ENCODE data around the gene CSNK1E.

DNA sequence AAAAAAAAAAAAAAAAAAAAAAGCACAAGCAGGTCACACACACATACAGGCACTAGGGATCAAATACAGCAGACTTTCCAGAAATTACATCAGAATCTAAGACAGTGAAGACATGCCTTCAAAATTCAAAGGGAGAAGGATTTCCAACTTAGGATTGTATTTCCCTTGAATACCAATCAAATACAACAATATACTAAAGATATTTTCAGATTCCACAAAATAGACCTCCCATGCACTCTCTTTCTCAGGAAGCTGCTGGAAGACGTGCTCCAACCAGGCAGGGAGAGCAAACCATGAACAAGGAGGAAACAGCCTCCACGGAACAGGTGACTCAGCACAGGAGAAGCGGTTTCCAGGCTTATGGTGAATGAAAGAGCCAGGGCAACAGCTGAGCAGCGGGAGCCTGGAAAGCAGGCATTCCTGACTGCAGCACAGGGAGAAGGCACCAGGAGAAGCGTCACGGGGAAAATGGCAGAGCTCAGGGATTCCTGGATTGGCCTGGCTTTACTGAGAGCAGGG, 76.4 kb downstream of the CSNK1E start:
- TF ChIP-seq, protein P1, sequence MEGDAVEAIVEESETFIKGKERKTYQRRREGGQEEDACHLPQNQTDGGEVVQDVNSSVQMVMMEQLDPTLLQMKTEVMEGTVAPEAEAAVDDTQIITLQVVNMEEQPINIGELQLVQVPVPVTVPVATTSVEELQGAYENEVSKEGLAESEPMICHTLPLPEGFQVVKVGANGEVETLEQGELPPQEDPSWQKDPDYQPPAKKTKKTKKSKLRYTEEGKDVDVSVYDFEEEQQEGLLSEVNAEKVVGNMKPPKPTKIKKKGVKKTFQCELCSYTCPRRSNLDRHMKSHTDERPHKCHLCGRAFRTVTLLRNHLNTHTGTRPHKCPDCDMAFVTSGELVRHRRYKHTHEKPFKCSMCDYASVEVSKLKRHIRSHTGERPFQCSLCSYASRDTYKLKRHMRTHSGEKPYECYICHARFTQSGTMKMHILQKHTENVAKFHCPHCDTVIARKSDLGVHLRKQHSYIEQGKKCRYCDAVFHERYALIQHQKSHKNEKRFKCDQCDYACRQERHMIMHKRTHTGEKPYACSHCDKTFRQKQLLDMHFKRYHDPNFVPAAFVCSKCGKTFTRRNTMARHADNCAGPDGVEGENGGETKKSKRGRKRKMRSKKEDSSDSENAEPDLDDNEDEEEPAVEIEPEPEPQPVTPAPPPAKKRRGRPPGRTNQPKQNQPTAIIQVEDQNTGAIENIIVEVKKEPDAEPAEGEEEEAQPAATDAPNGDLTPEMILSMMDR (IDR thresholded peaks at IDR 0.05; ENCODE audit: insufficient read depth, low read length), result no peak
- TF ChIP-seq POLR2AphosphoS5 (IDR thresholded peaks at IDR 0.05; ENCODE audit: low read depth) (no peak), SPI1 (IDR thresholded peaks at IDR 0.05; ENCODE audit: borderline replicate concordance, low read depth) (no peak)
- TF ChIP-seq, protein P2, sequence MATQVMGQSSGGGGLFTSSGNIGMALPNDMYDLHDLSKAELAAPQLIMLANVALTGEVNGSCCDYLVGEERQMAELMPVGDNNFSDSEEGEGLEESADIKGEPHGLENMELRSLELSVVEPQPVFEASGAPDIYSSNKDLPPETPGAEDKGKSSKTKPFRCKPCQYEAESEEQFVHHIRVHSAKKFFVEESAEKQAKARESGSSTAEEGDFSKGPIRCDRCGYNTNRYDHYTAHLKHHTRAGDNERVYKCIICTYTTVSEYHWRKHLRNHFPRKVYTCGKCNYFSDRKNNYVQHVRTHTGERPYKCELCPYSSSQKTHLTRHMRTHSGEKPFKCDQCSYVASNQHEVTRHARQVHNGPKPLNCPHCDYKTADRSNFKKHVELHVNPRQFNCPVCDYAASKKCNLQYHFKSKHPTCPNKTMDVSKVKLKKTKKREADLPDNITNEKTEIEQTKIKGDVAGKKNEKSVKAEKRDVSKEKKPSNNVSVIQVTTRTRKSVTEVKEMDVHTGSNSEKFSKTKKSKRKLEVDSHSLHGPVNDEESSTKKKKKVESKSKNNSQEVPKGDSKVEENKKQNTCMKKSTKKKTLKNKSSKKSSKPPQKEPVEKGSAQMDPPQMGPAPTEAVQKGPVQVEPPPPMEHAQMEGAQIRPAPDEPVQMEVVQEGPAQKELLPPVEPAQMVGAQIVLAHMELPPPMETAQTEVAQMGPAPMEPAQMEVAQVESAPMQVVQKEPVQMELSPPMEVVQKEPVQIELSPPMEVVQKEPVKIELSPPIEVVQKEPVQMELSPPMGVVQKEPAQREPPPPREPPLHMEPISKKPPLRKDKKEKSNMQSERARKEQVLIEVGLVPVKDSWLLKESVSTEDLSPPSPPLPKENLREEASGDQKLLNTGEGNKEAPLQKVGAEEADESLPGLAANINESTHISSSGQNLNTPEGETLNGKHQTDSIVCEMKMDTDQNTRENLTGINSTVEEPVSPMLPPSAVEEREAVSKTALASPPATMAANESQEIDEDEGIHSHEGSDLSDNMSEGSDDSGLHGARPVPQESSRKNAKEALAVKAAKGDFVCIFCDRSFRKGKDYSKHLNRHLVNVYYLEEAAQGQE (IDR thresholded peaks at IDR 0.05; ENCODE audit: insufficient replicate concordance, low read depth), result no peak

Measured in HL-60 (cell line).